HCT116 (cell line): ENCODE measurements around the gene DIP2A. TPM values are rescaled to one million over a fixed set of nuclear protein-coding genes. Genes with fewer than 3 reads are reported as not detected.

Experiments
- ATAC-seq: fragments of 200-7000 bp; cut with Tn5 transposase; 2 replicates; pipeline ENCODE4 v1.9.1; 2020; ENCODE audit warnings: mild to moderate bottlenecking, moderate library complexity
- BruUV-seq: library from RNA; stranded (reverse); fragments of 400-500 nt; replicated peaks from 2 replicates; lab custom pipeline; 2021; lab: Mats Ljungman, UMichigan
- CTCF ChIA-PET: fragments of 300-600 bp; sonication (Branson Sonifier 250); formaldehyde crosslinking; loops from one replicate; lab custom pipeline; 2021; ENCODE audit warnings: antibody characterized with exemption; lab: Charles Lee
- POLR2A ChIA-PET: fragments of 300-600, 350-600 bp; sonication (Branson Sonifier 250); formaldehyde crosslinking; loops from one replicate; lab custom pipeline; 2021; ENCODE audit warnings: antibody characterized with exemption; lab: Charles Lee
- RAD21 ChIA-PET, 2 experiments: fragments of 300-600 bp; sonication (Branson Sonifier 250); formaldehyde crosslinking; loops; one replicate each; lab custom pipeline; 2023; ENCODE audit warnings: low total read pairs in 2 of 2; ENCODE audit not compliant: uncharacterized antibody in 2 of 2, unreplicated experiment in 2 of 2, low non-redundant PET in 1 of 2; lab: Charles Lee
- DNase-seq: peaks from one replicate; pipeline ENCODE4 v3.0.0-alpha.2; 2010; ENCODE audit warnings: low read depth, low spot score
- H2AFZ ChIP-seq: fragments of 200-600 bp; shearing (Covaris generic), sonication (generic); 2 replicates; pipeline ENCODE4 v1.6.1; 2017; ENCODE audit warnings: low read depth, mixed run types, mixed read lengths, antibody characterized with exemption, low read length; ENCODE audit not compliant: poor library complexity, severe bottlenecking
- H3K27ac ChIP-seq: 2 replicates; pipeline ENCODE4 v1.5.1; 2012; ENCODE audit warnings: low read depth, low read length
- H3K27me3 ChIP-seq: fragments of 200-600 bp; sonication (generic); 2 replicates; pipeline ENCODE4 v1.6.1; 2016; ENCODE audit warnings: mixed run types, low read length, mixed read lengths; ENCODE audit not compliant: insufficient read depth
- H3K36me3 ChIP-seq, 2 experiments: fragments of 200-500 bp in 1 of 2; fragments of 200-600 bp in 1 of 2; sonication (Bioruptor generic) in 1 of 2; sonication (generic) in 1 of 2; 2 replicates each; pipeline versions ENCODE4 v1.5.1 to v1.6.1; 2014 to 2016; ENCODE audit warnings: low read length in 2 of 2, inconsistent platforms in 1 of 2, mixed read lengths in 1 of 2, mixed run types in 1 of 2; ENCODE audit not compliant: insufficient read depth in 2 of 2, control insufficient read depth in 1 of 2
- H3K4me1 ChIP-seq, 2 experiments: fragments of 200-600 bp in 1 of 2; sonication (generic) in 1 of 2; 2 replicates each; pipeline versions ENCODE4 v1.5.1 to v1.6.1; 2012 to 2017; ENCODE audit warnings: low read length in 2 of 2, inconsistent platforms in 1 of 2, mild to moderate bottlenecking in 1 of 2, mixed read lengths in 1 of 2, mixed run types in 1 of 2, moderate library complexity in 1 of 2; ENCODE audit not compliant: insufficient read depth in 2 of 2, control insufficient read depth in 1 of 2
- H3K4me2 ChIP-seq: fragments of 200-600 bp; sonication (generic); 2 replicates; pipeline ENCODE4 v1.6.1; 2017; ENCODE audit warnings: mixed run types, low read length, mixed read lengths
- H3K4me3 ChIP-seq, 2 experiments: fragments of 200-600 bp in 1 of 2; sonication (generic) in 1 of 2; replicated peaks in 1 of 2; 2 replicates each; pipeline ENCODE4 v1.5.1; 2011 to 2016; ENCODE audit warnings: low read length in 2 of 2, control low read depth in 1 of 2, low read depth in 1 of 2, mild to moderate bottlenecking in 1 of 2, mixed read lengths in 1 of 2, mixed run types in 1 of 2
- H3K79me2 ChIP-seq: fragments of 200-600 bp; sonication (generic); 2 replicates; pipeline ENCODE4 v1.6.1; 2017; ENCODE audit warnings: mild to moderate bottlenecking, mixed run types, low read length, moderate library complexity, mixed read lengths; ENCODE audit not compliant: insufficient read depth
- H3K9ac ChIP-seq: fragments of 200-600 bp; sonication (generic); 2 replicates; pipeline ENCODE4 v1.6.1; 2016; ENCODE audit warnings: low read length, mixed read lengths
- H3K9me2 ChIP-seq: fragments of 200-600 bp; sonication (generic), shearing (Covaris generic); 2 replicates; pipeline ENCODE4 v1.6.1; 2017; ENCODE audit warnings: mixed run types, mild to moderate bottlenecking, moderate library complexity; ENCODE audit not compliant: insufficient read depth
- H3K9me3 ChIP-seq, 2 experiments: fragments of 200-500 bp in 1 of 2; fragments of 200-600 bp in 1 of 2; sonication (Bioruptor generic) in 1 of 2; sonication (generic) in 1 of 2; 2 replicates each; pipeline ENCODE4 v1.6.1; 2014 to 2017; ENCODE audit warnings: low read length in 2 of 2, mixed read lengths in 2 of 2, inconsistent platforms in 1 of 2, low read depth in 1 of 2, mild to moderate bottlenecking in 1 of 2, mixed run types in 1 of 2, moderate library complexity in 1 of 2; ENCODE audit not compliant: control insufficient read depth in 1 of 2, insufficient read depth in 1 of 2
- H4K20me1 ChIP-seq: fragments of 200-600 bp; sonication (generic), shearing (Covaris generic); 2 replicates; pipeline ENCODE4 v1.6.1; 2017; ENCODE audit warnings: mixed run types, mild to moderate bottlenecking, moderate library complexity; ENCODE audit not compliant: insufficient read depth
- CBX3 ChIP-seq: IDR thresholded peaks from 2 replicates; pipeline ENCODE4 v1.6.1; 2012; ENCODE audit warnings: low read depth
- CEBPB ChIP-seq: IDR thresholded peaks from 2 replicates; pipeline ENCODE4 v1.6.1; 2012; ENCODE audit warnings: low read depth
- EGR1 ChIP-seq: IDR thresholded peaks from 2 replicates; pipeline ENCODE4 v1.6.1; 2012; ENCODE audit warnings: low read depth
- EZH2 ChIP-seq: fragments of 200-600 bp; sonication (generic); IDR thresholded peaks from 2 replicates; pipeline ENCODE4 v1.6.1; 2017; ENCODE audit warnings: antibody characterized with exemption, mixed run types
- FOSL1 ChIP-seq: IDR thresholded peaks from 2 replicates; pipeline ENCODE4 v1.6.1; 2012; ENCODE audit warnings: low read depth
- POLR2A ChIP-seq: IDR thresholded peaks from 2 replicates; pipeline ENCODE4 v1.7.0; 2011; ENCODE audit warnings: borderline replicate concordance; ENCODE audit not compliant: insufficient read depth, insufficient read length; ENCODE audit errors: extremely low read depth
- POLR2AphosphoS5 ChIP-seq: IDR thresholded peaks from 2 replicates; pipeline ENCODE4 v1.6.1; 2011; ENCODE audit warnings: mild to moderate bottlenecking, low read depth, low read length, moderate library complexity
- SIN3A ChIP-seq: IDR thresholded peaks from 2 replicates; pipeline ENCODE4 v1.6.1; 2012; ENCODE audit warnings: low read depth
- YY1 ChIP-seq: IDR thresholded peaks from 2 replicates; pipeline ENCODE4 v1.6.1; 2011; ENCODE audit warnings: low read length, low read depth, moderate library complexity, mild to moderate bottlenecking; ENCODE audit not compliant: insufficient replicate concordance; ENCODE audit errors: extremely low read depth
- intact Hi-C: fragments of 100-400 bp; cut with micrococcal nuclease; formaldehyde crosslinking; loops from 2 replicates; pipeline ENCODE4 v1.10.0; 2022
- total RNA-seq: library from RNA; stranded (reverse); gene quantifications from one replicate; pipeline ENCODE4 v1.2.1, GENCODE V29; 2021; ENCODE audit not compliant: unreplicated experiment
- TF ChIP-seq, protein P1 (sequence below), 3 experiments: fragments of 200-600 bp in 1 of 3; sonication (generic) in 1 of 3; IDR thresholded peaks in 2 of 3; conservative IDR thresholded peaks in 1 of 3; 2 replicates each; pipeline ENCODE4 v1.5.1; 2012 to 2017; ENCODE audit warnings: low read depth in 2 of 3, low read length in 2 of 3, antibody characterized with exemption in 1 of 3, borderline replicate concordance in 1 of 3, control low read depth in 1 of 3, mild to moderate bottlenecking in 1 of 3, mixed read lengths in 1 of 3, mixed run types in 1 of 3, moderate library complexity in 1 of 3; ENCODE audit not compliant: insufficient read depth in 1 of 3

Gene DIP2A
- total RNA-seq, 1 experiment from 2014 or later, result 39.9 TPM

DNA sequence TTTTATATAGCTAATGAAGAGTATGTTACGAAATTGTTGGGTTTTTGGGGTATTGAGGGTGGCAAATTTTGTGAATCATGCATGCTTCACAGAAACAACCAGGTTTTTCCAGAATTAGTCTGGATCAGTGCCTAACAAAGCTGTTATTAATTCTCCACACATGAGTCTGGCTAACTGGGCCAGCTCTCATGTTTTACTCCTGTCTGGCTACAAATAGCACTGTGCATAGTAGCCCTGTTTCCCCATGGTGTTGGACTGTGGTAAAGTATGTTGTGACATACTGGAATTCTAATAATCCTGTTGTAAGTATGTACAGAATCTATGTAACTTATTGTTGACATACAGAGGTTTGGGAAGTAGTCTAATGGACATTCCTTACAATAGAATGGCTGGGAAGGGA lies 110.4 kb downstream of the DIP2A start:
- intact Hi-C loops, result no loop called here
- ChIA-PET POLR2A (no interaction called here), CTCF (no interaction called here), RAD21 (no interaction called here)
- H3K79me2 ChIP-seq, result no peaks in the 10 kb centered on the region
- H3K27ac ChIP-seq, result no peak overlapping the region
- H3K4me2 ChIP-seq, result no peak overlapping the region
- H3K27me3 ChIP-seq, result no peaks in the 10 kb centered on the region
- no peak for DNase-seq
- no peak overlapping the region for H2AFZ ChIP-seq
- H3K4me3 ChIP-seq, result no peak overlapping the region
- no peaks in the 10 kb centered on the region for H3K4me1 ChIP-seq
- H4K20me1 ChIP-seq, result no peaks in the 10 kb centered on the region
- TF ChIP-seq SIN3A, result no peak
- TF ChIP-seq EZH2, result no peak
- no peak for TF ChIP-seq FOSL1
- no peak for TF ChIP-seq POLR2A
- no peak for TF ChIP-seq POLR2AphosphoS5
- no peak for TF ChIP-seq CEBPB
- TF ChIP-seq, protein P1, sequence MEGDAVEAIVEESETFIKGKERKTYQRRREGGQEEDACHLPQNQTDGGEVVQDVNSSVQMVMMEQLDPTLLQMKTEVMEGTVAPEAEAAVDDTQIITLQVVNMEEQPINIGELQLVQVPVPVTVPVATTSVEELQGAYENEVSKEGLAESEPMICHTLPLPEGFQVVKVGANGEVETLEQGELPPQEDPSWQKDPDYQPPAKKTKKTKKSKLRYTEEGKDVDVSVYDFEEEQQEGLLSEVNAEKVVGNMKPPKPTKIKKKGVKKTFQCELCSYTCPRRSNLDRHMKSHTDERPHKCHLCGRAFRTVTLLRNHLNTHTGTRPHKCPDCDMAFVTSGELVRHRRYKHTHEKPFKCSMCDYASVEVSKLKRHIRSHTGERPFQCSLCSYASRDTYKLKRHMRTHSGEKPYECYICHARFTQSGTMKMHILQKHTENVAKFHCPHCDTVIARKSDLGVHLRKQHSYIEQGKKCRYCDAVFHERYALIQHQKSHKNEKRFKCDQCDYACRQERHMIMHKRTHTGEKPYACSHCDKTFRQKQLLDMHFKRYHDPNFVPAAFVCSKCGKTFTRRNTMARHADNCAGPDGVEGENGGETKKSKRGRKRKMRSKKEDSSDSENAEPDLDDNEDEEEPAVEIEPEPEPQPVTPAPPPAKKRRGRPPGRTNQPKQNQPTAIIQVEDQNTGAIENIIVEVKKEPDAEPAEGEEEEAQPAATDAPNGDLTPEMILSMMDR (IDR thresholded peaks at IDR 0.05 in 2 of 3, conservative IDR thresholded peaks at IDR 0.05 in 1 of 3; ENCODE audit: borderline replicate concordance in 1 of 3, insufficient read depth in 1 of 3, low read depth in 2 of 3, low read length in 2 of 3), result no peak
- no peak for TF ChIP-seq YY1
- TF ChIP-seq EGR1, result no peak
- no peak for TF ChIP-seq CBX3
- no peaks in the 10 kb centered on the region for H3K9me2 ChIP-seq
- peaks cover 13 to 29% of the 10 kb centered on the region in 2 experiments for H3K36me3 ChIP-seq
- H3K9me3 ChIP-seq, result peaks cover 0 to 3% of the 10 kb centered on the region in 2 experiments; a peak in 1 of 4 replicates
- no peak overlapping the region for H3K9ac ChIP-seq
- no peak for ATAC-seq
- no TSS peak for BruUV-seq
